ENCODE measurements around the gene CCDC87. TPM values are rescaled to one million over a fixed set of nuclear protein-coding genes. Genes with fewer than 3 reads are reported as not detected.

Gene CCDC87
- total and polyA plus RNA-seq, 4 donors = 0.14 to 0.17 (median 0.14) TPM; not detected in 1

DNA sequence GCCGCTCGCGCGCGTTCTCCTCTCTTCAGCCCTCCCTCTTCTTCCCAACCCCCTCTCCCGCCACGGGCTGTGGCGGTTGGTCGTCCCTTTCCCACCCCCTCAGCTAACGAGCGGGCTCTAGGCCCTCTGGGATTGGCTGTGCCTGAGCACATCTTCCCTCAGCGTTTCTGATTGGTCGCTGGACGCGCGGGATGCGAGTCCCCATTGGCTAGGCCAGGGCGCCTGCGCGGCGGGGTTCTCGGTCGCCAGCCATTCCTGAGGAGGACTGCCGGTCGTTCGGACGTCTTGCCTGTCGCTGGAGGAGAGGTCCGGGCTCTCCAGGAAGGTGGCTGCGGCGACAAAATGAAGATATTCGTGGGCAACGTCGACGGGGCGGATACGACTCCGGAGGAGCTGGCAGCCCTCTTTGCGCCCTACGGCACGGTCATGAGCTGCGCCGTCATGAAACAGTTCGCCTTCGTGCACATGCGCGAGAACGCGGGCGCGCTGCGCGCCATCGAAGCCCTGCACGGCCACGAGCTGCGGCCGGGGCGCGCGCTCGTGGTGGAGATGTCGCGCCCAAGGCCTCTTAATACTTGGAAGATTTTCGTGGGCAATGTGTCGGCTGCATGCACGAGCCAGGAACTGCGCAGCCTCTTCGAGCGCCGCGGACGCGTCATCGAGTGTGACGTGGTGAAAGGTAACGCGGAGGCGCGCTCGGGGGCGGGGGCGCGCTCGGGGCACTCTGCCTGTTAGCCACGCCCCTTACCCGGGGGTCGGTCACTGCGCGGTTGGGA, 23.7 kb upstream of the CCDC87 start, which contains the start of gene RBM14:
Gene RBM14, plus strand, starts transcription at position 252 of the 776 bp plus-strand sequence. Its CDS starts 91 bp downstream, at position 343.
- Histone ChIP-seq H3K9me3 (ENCODE audit: control insufficient read depth in 4 of 4, low read length in 3 of 4) (no peaks in the 10 kb centered on the region), H3K4me1 (ENCODE audit: control insufficient read depth in 4 of 4, insufficient read depth in 4 of 4, low read length in 3 of 4) (peaks cover 3 to 41% (median 38%) of the 10 kb centered on the region in 4 donors), H3K27ac (ENCODE audit: low read depth in 1 of 2, low read length in 2 of 2) (peak within 1 kb of the TSS; percentile 96), H3K4me3 (ENCODE audit: low read depth in 1 of 3, low read length in 3 of 3) (peak within 1 kb of the TSS; percentile 73 to 88 (median 88)), H3K9ac (ENCODE audit: low read depth in 1 of 2, low read length in 2 of 2) (peak within 1 kb of the TSS; percentile 91 to 94), H3K27me3 (ENCODE audit: control insufficient read depth in 4 of 4, insufficient read depth in 4 of 4, low read length in 3 of 4) (no peaks in the 10 kb centered on the region), H3K36me3 (ENCODE audit: control insufficient read depth in 4 of 4, insufficient read depth in 3 of 4, low read depth in 1 of 4, low read length in 3 of 4) (no peaks in the 10 kb centered on the region)
- peak; percentile 98 for DNase-seq (ENCODE audit: low spot score)
- TF ChIP-seq FOXA1 (IDR thresholded peaks at IDR 0.05) (no peak), FOXA2 (IDR thresholded peaks at IDR 0.05) (no peak), TAF1 (conservative IDR thresholded peaks at IDR 0.05) (peak; percentile 93), HNF4G (IDR thresholded peaks at IDR 0.05) (no peak), RXRA (IDR thresholded peaks at IDR 0.05) (peak in 1 of 2 donors; percentile 24), NR2F2 (IDR thresholded peaks at IDR 0.05) (peak; percentile 10), JUND (IDR thresholded peaks at IDR 0.05) (no peak), EGR1 (IDR thresholded peaks at IDR 0.05; ENCODE audit: low read depth in 2 of 2) (peak; percentile 29 to 86), SP1 (IDR thresholded peaks at IDR 0.05) (peak; percentile 98), GABPA (IDR thresholded peaks at IDR 0.05 in 1 of 2, conservative IDR thresholded peaks at IDR 0.05 in 1 of 2) (no peak), RAD21 (IDR thresholded peaks at IDR 0.05) (peak in 1 of 2 donors; percentile 10), HNF4A (conservative IDR thresholded peaks at IDR 0.05) (no peak), YY1 (IDR thresholded peaks at IDR 0.05) (peak; percentile 94)
- TF ChIP-seq, protein P1, sequence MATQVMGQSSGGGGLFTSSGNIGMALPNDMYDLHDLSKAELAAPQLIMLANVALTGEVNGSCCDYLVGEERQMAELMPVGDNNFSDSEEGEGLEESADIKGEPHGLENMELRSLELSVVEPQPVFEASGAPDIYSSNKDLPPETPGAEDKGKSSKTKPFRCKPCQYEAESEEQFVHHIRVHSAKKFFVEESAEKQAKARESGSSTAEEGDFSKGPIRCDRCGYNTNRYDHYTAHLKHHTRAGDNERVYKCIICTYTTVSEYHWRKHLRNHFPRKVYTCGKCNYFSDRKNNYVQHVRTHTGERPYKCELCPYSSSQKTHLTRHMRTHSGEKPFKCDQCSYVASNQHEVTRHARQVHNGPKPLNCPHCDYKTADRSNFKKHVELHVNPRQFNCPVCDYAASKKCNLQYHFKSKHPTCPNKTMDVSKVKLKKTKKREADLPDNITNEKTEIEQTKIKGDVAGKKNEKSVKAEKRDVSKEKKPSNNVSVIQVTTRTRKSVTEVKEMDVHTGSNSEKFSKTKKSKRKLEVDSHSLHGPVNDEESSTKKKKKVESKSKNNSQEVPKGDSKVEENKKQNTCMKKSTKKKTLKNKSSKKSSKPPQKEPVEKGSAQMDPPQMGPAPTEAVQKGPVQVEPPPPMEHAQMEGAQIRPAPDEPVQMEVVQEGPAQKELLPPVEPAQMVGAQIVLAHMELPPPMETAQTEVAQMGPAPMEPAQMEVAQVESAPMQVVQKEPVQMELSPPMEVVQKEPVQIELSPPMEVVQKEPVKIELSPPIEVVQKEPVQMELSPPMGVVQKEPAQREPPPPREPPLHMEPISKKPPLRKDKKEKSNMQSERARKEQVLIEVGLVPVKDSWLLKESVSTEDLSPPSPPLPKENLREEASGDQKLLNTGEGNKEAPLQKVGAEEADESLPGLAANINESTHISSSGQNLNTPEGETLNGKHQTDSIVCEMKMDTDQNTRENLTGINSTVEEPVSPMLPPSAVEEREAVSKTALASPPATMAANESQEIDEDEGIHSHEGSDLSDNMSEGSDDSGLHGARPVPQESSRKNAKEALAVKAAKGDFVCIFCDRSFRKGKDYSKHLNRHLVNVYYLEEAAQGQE (IDR thresholded peaks at IDR 0.05) = peak; percentile 91
- TF ChIP-seq, protein P2, sequence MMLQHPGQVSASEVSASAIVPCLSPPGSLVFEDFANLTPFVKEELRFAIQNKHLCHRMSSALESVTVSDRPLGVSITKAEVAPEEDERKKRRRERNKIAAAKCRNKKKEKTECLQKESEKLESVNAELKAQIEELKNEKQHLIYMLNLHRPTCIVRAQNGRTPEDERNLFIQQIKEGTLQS (IDR thresholded peaks at IDR 0.05) = no peak
- TF ChIP-seq, protein P3, sequence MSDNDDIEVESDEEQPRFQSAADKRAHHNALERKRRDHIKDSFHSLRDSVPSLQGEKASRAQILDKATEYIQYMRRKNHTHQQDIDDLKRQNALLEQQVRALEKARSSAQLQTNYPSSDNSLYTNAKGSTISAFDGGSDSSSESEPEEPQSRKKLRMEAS (IDR thresholded peaks at IDR 0.05) = no peak
- TF ChIP-seq, protein P4, sequence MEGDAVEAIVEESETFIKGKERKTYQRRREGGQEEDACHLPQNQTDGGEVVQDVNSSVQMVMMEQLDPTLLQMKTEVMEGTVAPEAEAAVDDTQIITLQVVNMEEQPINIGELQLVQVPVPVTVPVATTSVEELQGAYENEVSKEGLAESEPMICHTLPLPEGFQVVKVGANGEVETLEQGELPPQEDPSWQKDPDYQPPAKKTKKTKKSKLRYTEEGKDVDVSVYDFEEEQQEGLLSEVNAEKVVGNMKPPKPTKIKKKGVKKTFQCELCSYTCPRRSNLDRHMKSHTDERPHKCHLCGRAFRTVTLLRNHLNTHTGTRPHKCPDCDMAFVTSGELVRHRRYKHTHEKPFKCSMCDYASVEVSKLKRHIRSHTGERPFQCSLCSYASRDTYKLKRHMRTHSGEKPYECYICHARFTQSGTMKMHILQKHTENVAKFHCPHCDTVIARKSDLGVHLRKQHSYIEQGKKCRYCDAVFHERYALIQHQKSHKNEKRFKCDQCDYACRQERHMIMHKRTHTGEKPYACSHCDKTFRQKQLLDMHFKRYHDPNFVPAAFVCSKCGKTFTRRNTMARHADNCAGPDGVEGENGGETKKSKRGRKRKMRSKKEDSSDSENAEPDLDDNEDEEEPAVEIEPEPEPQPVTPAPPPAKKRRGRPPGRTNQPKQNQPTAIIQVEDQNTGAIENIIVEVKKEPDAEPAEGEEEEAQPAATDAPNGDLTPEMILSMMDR (IDR thresholded peaks at IDR 0.05; ENCODE audit: low read depth, low read length, missing input control) = no peak
- TF ChIP-seq, protein P5, sequence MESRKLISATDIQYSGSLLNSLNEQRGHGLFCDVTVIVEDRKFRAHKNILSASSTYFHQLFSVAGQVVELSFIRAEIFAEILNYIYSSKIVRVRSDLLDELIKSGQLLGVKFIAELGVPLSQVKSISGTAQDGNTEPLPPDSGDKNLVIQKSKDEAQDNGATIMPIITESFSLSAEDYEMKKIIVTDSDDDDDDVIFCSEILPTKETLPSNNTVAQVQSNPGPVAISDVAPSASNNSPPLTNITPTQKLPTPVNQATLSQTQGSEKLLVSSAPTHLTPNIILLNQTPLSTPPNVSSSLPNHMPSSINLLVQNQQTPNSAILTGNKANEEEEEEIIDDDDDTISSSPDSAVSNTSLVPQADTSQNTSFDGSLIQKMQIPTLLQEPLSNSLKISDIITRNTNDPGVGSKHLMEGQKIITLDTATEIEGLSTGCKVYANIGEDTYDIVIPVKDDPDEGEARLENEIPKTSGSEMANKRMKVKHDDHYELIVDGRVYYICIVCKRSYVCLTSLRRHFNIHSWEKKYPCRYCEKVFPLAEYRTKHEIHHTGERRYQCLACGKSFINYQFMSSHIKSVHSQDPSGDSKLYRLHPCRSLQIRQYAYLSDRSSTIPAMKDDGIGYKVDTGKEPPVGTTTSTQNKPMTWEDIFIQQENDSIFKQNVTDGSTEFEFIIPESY (IDR thresholded peaks at IDR 0.05) = peak; percentile 43
- under 1% methylated on average over 90 of the region's 90 CpGs for WGBS

All from liver (tissue), 9 donors.